Prostate gland (tissue), 2 donors: ENCODE measurements around the gene RETREG1. TPM values are rescaled to one million over a fixed set of nuclear protein-coding genes. Genes with fewer than 3 reads are reported as not detected.

Experiments
- DNase-seq: peaks from one replicate; pipeline ENCODE4 v3.0.0-alpha.2; 2019; ENCODE audit warnings: low spot score
- H3K27ac ChIP-seq, 2 donors: fragments of 200-600 bp; sonication (generic); 2 replicates each; pipeline ENCODE4 v1.5.1; 2017 to 2019
- H3K27me3 ChIP-seq: fragments of 200-600 bp; sonication (generic); replicated peaks from 2 replicates; pipeline ENCODE4 v1.5.1; 2019; ENCODE audit not compliant: insufficient read depth
- H3K36me3 ChIP-seq, 2 donors: fragments of 200-600 bp; sonication (generic); 1 replicate in 1 of 2; 2 replicates in 1 of 2; pipeline versions ENCODE4 v1.5.1 to v1.8.1; 2017 to 2019
- H3K4me1 ChIP-seq: fragments of 200-600 bp; sonication (generic); replicated peaks from 2 replicates; pipeline ENCODE4 v1.5.1; 2019
- H3K4me3 ChIP-seq, 2 donors: fragments of 200-600 bp; sonication (generic); 2 replicates each; pipeline ENCODE4 v1.5.1; 2017 to 2019
- H3K9me3 ChIP-seq: fragments of 200-600 bp; sonication (generic); 2 replicates; pipeline ENCODE4 v1.5.1; 2017
- POLR2A ChIP-seq: fragments of 450-650 bp; IDR thresholded peaks from one replicate; pipeline ENCODE4 v1.6.1; 2016; ENCODE audit warnings: antibody characterized with exemption, mild to moderate bottlenecking
- POLR2AphosphoS5 ChIP-seq: sonication (generic); formaldehyde crosslinking; IDR thresholded peaks from one replicate; pipeline ENCODE4 v1.6.1; 2017; ENCODE audit warnings: antibody characterized with exemption
- WGBS: methylation state at CpG from one replicate; pipeline ENCODE4 v1.1.5; 2018; 5-methylcytosine and 5-hydroxymethylcytosine counted together
- intact Hi-C: fragments of 100-400 bp; cut with DNase I; formaldehyde crosslinking; loops from one replicate; pipeline ENCODE4 v1.14.2; 2022
- total RNA-seq, 2 donors: library from RNA; depleted of rRNA; stranded (reverse); fragments of >200 nt; gene quantifications; one replicate each; pipeline ENCODE4 v1.1.0, GENCODE V29; 2016
- TF ChIP-seq, protein P1 (sequence below), 4 experiments: fragments of 200-600 bp in 2 of 4; fragments of 450-650 bp in 2 of 4; sonication (generic) in 2 of 4; IDR thresholded peaks; 1 replicate in 3 of 4; 2 replicates in 1 of 4; pipeline ENCODE4 v1.5.1; 2016 to 2019; ENCODE audit warnings: antibody characterized with exemption in 4 of 4, mild to moderate bottlenecking in 2 of 4, moderate library complexity in 2 of 4

The RETREG1 gene
- total RNA-seq, 2 donors from 2014 or later = 13.5 to 18.4 TPM

DNA sequence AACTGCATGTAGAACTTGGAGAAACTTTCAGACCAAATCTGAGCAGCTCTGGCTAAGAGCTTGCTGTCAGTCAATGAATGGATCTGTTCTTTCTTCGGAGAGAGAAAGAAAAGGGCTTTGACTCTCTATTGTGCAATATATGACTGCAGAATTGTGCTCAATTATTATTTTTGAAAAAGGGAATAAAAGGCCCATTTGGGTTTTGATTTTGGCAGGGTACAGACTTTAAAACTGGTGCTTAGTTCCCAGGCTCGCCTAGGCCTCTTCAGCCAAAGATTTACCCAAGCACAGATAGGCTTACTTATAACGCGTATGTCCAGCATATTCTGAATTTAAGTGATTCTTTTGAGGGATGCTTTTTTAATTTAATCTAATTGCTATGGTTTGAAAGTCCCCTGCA, 59.3 kb downstream of the RETREG1 start:
- Histone ChIP-seq H3K27me3 (no peaks in the 10 kb centered on the region), H3K4me3 (no peak overlapping the region), H3K36me3 (no peaks in the 10 kb centered on the region), H3K27ac (no peak overlapping the region), H3K9me3 (no peaks in the 10 kb centered on the region), H3K4me1 (no peaks in the 10 kb centered on the region)
- TF ChIP-seq POLR2AphosphoS5 = no peak
- no peak for TF ChIP-seq POLR2A
- TF ChIP-seq, protein P1, sequence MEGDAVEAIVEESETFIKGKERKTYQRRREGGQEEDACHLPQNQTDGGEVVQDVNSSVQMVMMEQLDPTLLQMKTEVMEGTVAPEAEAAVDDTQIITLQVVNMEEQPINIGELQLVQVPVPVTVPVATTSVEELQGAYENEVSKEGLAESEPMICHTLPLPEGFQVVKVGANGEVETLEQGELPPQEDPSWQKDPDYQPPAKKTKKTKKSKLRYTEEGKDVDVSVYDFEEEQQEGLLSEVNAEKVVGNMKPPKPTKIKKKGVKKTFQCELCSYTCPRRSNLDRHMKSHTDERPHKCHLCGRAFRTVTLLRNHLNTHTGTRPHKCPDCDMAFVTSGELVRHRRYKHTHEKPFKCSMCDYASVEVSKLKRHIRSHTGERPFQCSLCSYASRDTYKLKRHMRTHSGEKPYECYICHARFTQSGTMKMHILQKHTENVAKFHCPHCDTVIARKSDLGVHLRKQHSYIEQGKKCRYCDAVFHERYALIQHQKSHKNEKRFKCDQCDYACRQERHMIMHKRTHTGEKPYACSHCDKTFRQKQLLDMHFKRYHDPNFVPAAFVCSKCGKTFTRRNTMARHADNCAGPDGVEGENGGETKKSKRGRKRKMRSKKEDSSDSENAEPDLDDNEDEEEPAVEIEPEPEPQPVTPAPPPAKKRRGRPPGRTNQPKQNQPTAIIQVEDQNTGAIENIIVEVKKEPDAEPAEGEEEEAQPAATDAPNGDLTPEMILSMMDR (IDR thresholded peaks at IDR 0.05) = no peak
- 92% methylated on average over 4 of the region's 4 CpGs for WGBS
- no peak for DNase-seq
- intact Hi-C loops = no loop called here

DNA sequence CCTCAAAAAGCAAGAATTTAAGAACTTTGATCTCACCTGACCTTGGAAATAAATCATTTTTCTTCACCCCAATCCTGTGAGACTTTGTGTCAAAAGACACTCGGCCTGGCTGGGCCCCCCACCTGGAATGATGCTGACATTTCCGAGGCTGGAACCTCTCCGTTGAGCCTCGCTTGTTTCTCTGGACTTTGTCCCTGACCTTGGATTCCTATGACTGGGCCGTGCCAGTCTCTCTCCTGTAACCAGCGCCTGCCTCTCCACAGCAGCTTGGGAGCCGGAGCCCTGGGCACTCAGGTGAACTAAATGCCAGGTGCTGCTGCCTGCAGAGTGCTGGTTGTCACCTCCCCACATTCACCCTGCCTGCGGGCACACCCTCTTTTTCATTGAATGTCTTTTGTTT, 62.7 kb downstream of the RETREG1 start:
- WGBS = 92% methylated on average over 8 of the region's 8 CpGs
- Histone ChIP-seq H3K4me3 (no peak overlapping the region), H3K4me1 (no peaks in the 10 kb centered on the region), H3K9me3 (no peaks in the 10 kb centered on the region), H3K27me3 (no peaks in the 10 kb centered on the region), H3K36me3 (no peaks in the 10 kb centered on the region), H3K27ac (no peak overlapping the region)
- intact Hi-C loops = loop anchor here (5.0 kb wide), 1 partner anchor 62 kb away; no protein-coding TSS in a partner anchor
- no peak for DNase-seq
- TF ChIP-seq POLR2AphosphoS5 (no peak), POLR2A (no peak)
- TF ChIP-seq, protein P1 (IDR thresholded peaks at IDR 0.05) = no peak

DNA sequence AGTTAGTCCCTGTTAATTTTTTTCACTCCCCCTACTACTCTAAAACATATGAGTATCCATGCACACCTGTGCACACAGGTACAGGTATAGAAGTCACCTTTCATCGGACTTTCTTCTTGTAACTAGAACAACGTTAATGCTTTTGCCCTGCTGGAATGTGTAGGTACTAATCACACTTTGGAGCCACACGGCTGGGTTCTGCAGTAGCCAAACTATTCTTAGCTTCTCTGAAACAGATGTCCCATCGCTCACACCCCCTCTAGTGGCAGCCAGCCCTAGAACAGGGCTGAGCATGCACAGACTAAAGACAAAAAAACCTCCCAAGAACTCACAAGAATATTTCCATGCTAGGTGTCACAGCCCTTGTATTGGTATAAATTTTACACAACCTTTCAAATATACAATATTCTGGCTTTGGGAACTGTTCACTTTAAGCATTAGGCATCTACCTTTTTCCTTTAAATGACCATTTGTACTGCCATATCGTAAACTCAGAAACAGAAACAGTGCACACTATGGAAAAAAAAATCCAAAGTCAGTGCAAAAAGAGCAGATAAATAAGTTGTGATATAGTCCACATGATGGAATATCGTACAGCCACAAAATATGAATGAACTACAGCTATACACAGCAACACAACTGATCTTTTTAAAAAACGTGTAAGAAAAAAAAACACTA, 64.0 kb downstream of the RETREG1 start:
- H3K4me1 ChIP-seq = peaks cover 3% of the 10 kb centered on the region
- intact Hi-C loops = loop anchor here (5.0 kb wide), 1 partner anchor 61 kb away; no protein-coding TSS in a partner anchor
- TF ChIP-seq POLR2AphosphoS5 (peak; percentile 51), POLR2A (no peak)
- TF ChIP-seq, protein P1 (IDR thresholded peaks at IDR 0.05) = peak; percentile 15 to 76 (median 62)
- H3K27me3 ChIP-seq = no peaks in the 10 kb centered on the region
- no peaks in the 10 kb centered on the region for H3K36me3 ChIP-seq
- H3K4me3 ChIP-seq = no peak overlapping the region
- WGBS = 36% methylated on average over 7 of the region's 7 CpGs
- DNase-seq = peak; percentile 83
- no peak overlapping the region for H3K27ac ChIP-seq
- no peaks in the 10 kb centered on the region for H3K9me3 ChIP-seq

DNA sequence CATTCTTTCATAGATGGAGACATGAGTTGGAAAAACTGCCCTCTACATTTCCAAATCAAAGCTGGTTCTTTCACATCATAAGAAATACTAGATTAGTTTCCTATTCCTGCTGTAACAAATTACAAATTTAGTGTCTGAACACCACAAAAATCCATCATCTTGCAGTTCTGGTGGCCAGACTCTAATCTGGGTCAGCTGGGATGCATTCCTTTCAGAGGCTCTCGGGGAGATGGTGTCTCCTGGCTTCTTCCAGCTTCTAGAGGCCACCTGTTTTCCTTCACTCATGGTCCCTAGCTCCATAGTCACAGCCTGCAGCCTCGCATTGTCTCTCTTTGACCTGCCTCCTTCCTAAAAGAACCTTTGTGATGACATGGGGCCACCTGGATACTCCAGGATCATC, 65.2 kb downstream of the RETREG1 start:
- Histone ChIP-seq H3K4me1 (peaks cover 3% of the 10 kb centered on the region), H3K27me3 (no peaks in the 10 kb centered on the region), H3K27ac (no peak overlapping the region), H3K9me3 (no peaks in the 10 kb centered on the region), H3K36me3 (no peaks in the 10 kb centered on the region), H3K4me3 (no peak overlapping the region)
- WGBS = 92% methylated on average over 2 of the region's 2 CpGs
- intact Hi-C loops = loop anchor here (5.0 kb wide), 1 partner anchor 59 kb away; no protein-coding TSS in a partner anchor
- TF ChIP-seq POLR2AphosphoS5 = no peak
- DNase-seq = no peak

DNA sequence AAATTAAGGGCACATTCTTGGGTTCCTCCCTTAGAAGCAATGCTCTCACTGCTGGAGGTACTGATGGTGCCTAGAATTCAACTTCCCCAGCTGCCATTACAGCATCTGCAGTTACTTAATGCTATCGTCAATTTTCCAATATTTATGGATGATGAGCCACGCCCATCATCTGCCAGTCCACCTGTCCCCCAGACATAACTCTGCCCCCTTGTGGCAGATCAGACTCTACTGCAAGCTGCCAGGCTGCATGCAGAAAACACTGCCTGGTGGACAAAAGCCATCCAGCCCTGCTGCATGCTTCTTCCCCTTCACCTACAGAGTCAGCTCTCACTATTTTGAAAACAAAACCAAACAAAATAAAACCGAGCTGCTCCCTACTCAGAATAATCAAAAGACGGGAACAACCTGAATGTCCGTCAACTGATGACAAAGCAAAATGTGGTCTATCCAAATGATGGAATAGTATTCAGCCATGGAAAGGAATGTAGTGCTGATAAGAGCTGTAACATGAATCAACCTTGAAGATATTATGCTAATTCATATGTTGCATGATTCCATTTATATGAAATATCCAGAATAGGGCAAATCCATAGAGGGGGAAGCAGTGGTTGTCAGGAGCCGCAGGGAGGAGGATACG, 66.4 kb downstream of the RETREG1 start:
- no peak overlapping the region for H3K4me3 ChIP-seq
- 81% methylated on average over 7 of the region's 7 CpGs for WGBS
- H3K27ac ChIP-seq = no peak overlapping the region
- TF ChIP-seq, protein P1 (IDR thresholded peaks at IDR 0.05) = peak in 3 of 4 experiments; percentile 19 to 52 (median 34)
- TF ChIP-seq POLR2A = no peak
- no peak for TF ChIP-seq POLR2AphosphoS5
- no peaks in the 10 kb centered on the region for H3K36me3 ChIP-seq
- H3K9me3 ChIP-seq = no peaks in the 10 kb centered on the region
- DNase-seq = no peak
- peaks cover 3% of the 10 kb centered on the region for H3K4me1 ChIP-seq
- intact Hi-C loops = loop anchor here (5.0 kb wide), 1 partner anchor 58 kb away; no protein-coding TSS in a partner anchor
- H3K27me3 ChIP-seq = no peaks in the 10 kb centered on the region
